ENCODE data around the gene MACROH2A1.

Gene MACROH2A1

DNA sequence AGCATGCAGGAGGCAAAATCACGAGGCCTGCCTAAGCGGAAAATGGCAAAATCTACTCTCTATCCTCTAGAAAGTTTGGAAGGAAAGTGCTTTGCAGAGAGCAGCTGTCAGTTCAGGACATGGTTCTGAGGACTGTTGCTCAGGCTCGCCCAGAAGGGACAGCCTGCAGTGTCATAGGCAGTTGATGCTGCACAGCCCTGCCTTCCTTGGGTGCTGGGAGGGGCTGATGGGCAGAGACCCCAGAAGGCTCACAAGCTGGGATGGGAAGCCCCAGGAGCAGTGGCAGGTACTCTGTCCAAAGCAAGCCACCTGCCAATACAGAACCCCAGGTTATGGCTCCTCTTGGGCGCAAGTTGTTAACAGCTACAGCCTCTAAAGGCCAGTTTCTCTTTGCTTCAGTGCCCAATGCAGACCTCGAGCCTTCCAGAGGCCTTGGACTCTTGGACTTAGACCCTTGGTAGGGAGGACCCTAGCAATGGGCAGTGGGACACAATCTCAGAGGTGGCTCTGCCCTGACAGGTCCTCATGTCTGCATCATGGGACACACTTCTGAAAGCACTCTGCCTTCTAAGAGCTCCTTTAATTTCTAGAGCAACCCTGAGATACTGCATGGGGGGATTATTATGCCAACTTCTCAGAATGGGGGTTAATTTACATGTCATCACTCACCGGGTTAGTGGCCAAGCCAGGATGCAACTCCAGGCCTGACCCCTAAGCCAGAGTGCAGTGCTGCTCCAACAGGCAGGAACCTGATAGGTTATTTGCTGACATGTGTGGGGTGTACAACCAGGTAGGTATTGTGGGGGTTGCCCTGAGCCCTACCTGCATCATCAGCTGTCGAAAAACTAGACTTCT lies 57.1 kb downstream of the MACROH2A1 start:
- H3K4me3 ChIP-seq (ENCODE audit: low read depth, low read length), result no peak overlapping the region
- no peak for DNase-seq (ENCODE audit: low read depth)
- TF ChIP-seq, protein P1, sequence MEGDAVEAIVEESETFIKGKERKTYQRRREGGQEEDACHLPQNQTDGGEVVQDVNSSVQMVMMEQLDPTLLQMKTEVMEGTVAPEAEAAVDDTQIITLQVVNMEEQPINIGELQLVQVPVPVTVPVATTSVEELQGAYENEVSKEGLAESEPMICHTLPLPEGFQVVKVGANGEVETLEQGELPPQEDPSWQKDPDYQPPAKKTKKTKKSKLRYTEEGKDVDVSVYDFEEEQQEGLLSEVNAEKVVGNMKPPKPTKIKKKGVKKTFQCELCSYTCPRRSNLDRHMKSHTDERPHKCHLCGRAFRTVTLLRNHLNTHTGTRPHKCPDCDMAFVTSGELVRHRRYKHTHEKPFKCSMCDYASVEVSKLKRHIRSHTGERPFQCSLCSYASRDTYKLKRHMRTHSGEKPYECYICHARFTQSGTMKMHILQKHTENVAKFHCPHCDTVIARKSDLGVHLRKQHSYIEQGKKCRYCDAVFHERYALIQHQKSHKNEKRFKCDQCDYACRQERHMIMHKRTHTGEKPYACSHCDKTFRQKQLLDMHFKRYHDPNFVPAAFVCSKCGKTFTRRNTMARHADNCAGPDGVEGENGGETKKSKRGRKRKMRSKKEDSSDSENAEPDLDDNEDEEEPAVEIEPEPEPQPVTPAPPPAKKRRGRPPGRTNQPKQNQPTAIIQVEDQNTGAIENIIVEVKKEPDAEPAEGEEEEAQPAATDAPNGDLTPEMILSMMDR (IDR thresholded peaks at IDR 0.05; ENCODE audit: insufficient read depth, low read depth, low read length, missing control alignments), result no peak

DNA sequence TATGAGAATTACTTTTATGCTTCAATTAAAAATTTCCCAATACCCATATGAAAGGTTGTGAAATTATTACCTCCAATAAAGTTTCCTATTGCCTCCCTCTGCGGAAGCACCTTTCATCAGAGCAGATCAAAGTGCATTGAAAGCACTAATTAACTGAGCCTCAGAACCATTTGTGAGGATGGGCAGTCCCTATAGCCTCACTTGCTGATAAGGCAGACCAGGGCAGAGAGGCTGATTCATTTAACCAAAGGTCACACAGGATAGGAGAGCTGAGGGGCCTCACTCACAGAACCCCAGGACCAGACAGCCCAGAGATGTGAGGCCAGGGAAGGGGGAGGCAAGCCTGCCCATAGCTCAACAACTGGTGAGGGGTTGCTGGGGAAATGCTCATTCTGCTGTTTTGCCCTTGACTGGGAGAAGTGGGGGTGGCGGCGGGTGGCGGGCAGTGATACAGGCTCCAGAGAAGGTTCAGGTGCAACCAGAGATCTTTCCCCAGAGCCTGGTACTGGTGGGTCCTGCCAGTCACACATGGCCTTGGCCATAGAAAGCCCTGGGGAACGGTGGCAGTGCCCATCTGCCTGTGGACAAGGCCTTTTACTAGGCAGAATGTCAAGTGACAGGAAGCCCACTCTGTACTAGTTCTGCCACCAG lies 57.9 kb downstream of the MACROH2A1 start:
- TF ChIP-seq, protein P1 (IDR thresholded peaks at IDR 0.05; ENCODE audit: insufficient read depth, low read depth, low read length, missing control alignments), result no peak
- H3K4me3 ChIP-seq (ENCODE audit: low read depth, low read length), result no peak overlapping the region
- no peak for DNase-seq (ENCODE audit: low read depth)

DNA sequence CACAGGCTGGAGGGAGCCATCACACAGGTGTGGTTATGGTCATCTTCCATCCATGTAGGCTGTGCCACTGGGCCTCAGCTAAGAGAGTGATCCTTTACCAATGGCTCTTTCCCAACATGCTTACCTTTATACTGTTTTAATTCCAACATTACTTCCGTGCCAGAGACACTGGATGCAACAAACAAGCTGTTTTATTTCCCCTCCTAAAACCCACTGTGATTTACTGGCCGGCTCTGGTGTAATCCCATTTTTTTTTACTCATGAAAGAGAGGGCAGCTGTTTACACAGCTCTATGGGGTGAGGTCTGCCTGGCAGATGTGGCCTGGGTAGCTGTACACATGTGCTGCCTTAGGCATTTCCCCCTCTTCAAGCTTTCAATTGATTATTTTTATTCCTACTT lies 58.5 kb downstream of the MACROH2A1 start:
- H3K4me3 ChIP-seq (ENCODE audit: low read depth, low read length), result no peak overlapping the region
- no peak for DNase-seq (ENCODE audit: low read depth)
- TF ChIP-seq, protein P1 (IDR thresholded peaks at IDR 0.05; ENCODE audit: insufficient read depth, low read depth, low read length, missing control alignments), result no peak

DNA sequence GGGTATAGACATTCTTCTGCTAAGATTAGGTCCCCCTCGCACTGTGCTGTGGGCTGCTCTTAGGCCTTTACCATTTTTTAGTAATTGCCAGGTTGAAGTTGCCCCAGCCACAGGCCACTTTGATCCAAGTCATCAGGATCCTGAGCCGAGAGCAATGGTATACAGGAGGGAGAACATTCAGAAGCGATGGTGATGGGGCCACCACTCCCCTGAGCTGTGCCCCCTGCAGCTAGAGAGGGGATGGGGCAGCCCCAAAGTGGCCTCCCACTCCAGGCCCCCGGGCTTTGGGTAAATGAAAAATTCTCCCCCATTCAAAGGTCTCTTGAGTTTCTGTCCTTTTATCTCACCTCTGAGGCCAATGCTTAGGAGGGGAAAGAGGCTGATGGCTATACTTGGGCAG lies 59.4 kb downstream of the MACROH2A1 start:
- H3K4me3 ChIP-seq (ENCODE audit: low read depth, low read length), result no peak overlapping the region
- TF ChIP-seq, protein P1 (IDR thresholded peaks at IDR 0.05; ENCODE audit: insufficient read depth, low read depth, low read length, missing control alignments), result no peak
- no peak for DNase-seq (ENCODE audit: low read depth)

DNA sequence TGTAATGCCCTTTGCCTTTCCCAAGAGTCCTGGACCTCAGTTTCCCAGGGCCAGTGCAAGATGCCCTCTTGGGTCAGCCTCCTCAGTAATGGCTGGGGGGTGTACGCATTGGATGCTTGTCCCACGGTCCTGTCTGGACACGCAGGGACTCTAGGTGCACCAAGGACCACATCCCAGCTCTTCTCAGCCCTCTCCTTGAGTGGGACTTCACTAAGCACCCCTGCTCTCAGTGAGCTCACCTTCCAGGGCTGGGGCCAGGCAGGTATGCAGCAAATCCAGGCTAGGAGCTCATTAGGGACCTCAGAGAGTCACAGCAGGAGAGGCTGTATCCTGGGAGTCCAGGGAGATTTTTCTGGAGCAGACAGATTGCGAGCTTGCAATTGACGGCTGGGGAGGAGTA lies 59.8 kb downstream of the MACROH2A1 start:
- DNase-seq (ENCODE audit: low read depth), result no peak
- H3K4me3 ChIP-seq (ENCODE audit: low read depth, low read length), result no peak overlapping the region
- TF ChIP-seq, protein P1 (IDR thresholded peaks at IDR 0.05; ENCODE audit: insufficient read depth, low read depth, low read length, missing control alignments), result no peak

DNA sequence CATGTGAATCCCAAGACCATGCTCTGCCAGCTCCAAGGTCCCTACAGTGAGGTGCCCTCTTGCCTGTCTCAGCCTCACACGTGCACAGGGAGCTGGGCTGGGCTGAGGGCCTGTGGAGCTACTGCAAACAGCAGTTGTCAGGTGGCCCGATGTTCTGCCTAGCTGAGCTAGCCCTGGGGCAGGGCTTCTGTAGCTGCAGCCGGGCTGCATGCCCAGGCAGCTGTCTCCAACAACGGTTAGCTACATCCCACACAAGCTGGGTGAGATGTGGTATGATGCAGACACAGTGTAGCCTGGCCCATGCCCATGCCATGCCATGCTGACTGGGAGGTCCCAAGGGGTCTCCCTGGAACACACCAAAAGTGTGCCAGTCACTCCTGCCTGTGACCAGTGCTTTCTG lies 62.0 kb downstream of the MACROH2A1 start:
- TF ChIP-seq, protein P1 (IDR thresholded peaks at IDR 0.05; ENCODE audit: insufficient read depth, low read depth, low read length, missing control alignments), result no peak
- DNase-seq (ENCODE audit: low read depth), result no peak
- H3K4me3 ChIP-seq (ENCODE audit: low read depth, low read length), result no peak overlapping the region

Data from GM12865 (cell line).